PC-3 (cell line): ENCODE measurements around the gene NDUFA11. TPM values are rescaled to one million over a fixed set of nuclear protein-coding genes. Genes with fewer than 3 reads are reported as not detected.

Source experiments
- ATAC-seq: fragments of 200-7000 bp; cut with Tn5 transposase; 2 replicates; pipeline ENCODE4 v1.9.1; 2020; ENCODE audit warnings: mild to moderate bottlenecking, moderate library complexity
- BruUV-seq: library from RNA; stranded (reverse); fragments of 400-500 nt; replicated peaks from 2 replicates; lab custom pipeline; 2021; lab: Mats Ljungman, UMichigan
- CTCF ChIA-PET: fragments of 300-600 bp; sonication (Branson Sonifier 250); formaldehyde crosslinking; loops from one replicate; lab custom pipeline; 2022; ENCODE audit warnings: antibody characterized with exemption; lab: Charles Lee
- POLR2A ChIA-PET: fragments of 300-600 bp; sonication (Branson Sonifier 250); formaldehyde crosslinking; loops from one replicate; lab custom pipeline; 2022; ENCODE audit warnings: antibody characterized with exemption; ENCODE audit not compliant: unreplicated experiment; lab: Charles Lee
- DNase-seq: peaks from one replicate; pipeline ENCODE4 v3.0.0-alpha.2; 2015
- H2AFZ ChIP-seq: fragments of 300-600 bp; sonication (generic); 2 replicates; pipeline ENCODE4 v1.6.0; 2016; ENCODE audit warnings: antibody characterized with exemption, low read length
- H3F3A ChIP-seq: fragments of 300-600 bp; sonication (generic); one replicate; pipeline ENCODE4 v1.6.0; 2017; ENCODE audit warnings: antibody characterized with exemption, low read length, control low read depth, mild to moderate bottlenecking; ENCODE audit not compliant: unreplicated experiment
- H3K27ac ChIP-seq: fragments of 300-600 bp; sonication (generic); 2 replicates; pipeline ENCODE4 v1.5.1; 2016; ENCODE audit warnings: mild to moderate bottlenecking, low read length
- H3K27me3 ChIP-seq: fragments of 300-600 bp; sonication (generic); 2 replicates; pipeline ENCODE4 v1.6.1; 2016; ENCODE audit warnings: low read length, mixed read lengths
- H3K36me3 ChIP-seq: fragments of 300-600 bp; sonication (generic); 2 replicates; pipeline ENCODE4 v1.6.1; 2016; ENCODE audit warnings: low read depth, mixed run types, low read length, mixed read lengths
- H3K4me1 ChIP-seq: fragments of 300-600 bp; sonication (generic); 2 replicates; pipeline ENCODE4 v1.5.1; 2016; ENCODE audit warnings: low read length; ENCODE audit not compliant: insufficient read depth
- H3K4me2 ChIP-seq: fragments of 300-600 bp; sonication (generic); 2 replicates; pipeline ENCODE4 v1.6.0; 2016; ENCODE audit warnings: low read length
- H3K4me3 ChIP-seq: fragments of 300-600 bp; sonication (generic); 2 replicates; pipeline ENCODE4 v1.5.1; 2016; ENCODE audit warnings: mild to moderate bottlenecking, low read length, mixed read lengths
- H3K79me2 ChIP-seq: fragments of 300-600 bp; sonication (generic); 2 replicates; pipeline ENCODE4 v1.6.1; 2017; ENCODE audit warnings: low read length, mixed read lengths
- H3K9ac ChIP-seq: fragments of 300-600 bp; sonication (generic); 2 replicates; pipeline ENCODE4 v1.6.0; 2016; ENCODE audit warnings: mild to moderate bottlenecking, low read length
- H3K9me2 ChIP-seq: fragments of 300-600 bp; sonication (generic); replicated peaks from 2 replicates; pipeline ENCODE4 v1.6.1; 2016; ENCODE audit warnings: mixed run types, low read length, mixed read lengths
- H3K9me3 ChIP-seq: fragments of 300-600 bp; sonication (generic); 2 replicates; pipeline ENCODE4 v1.6.1; 2016; ENCODE audit warnings: low read length, mixed read lengths
- H4K20me1 ChIP-seq: fragments of 300-600 bp; sonication (generic); 2 replicates; pipeline ENCODE4 v1.6.1; 2016; ENCODE audit warnings: low read length, mixed read lengths
- EZH2 ChIP-seq: fragments of 300-600 bp; sonication (generic); IDR thresholded peaks from one replicate; pipeline ENCODE4 v1.6.1; 2017; ENCODE audit warnings: antibody characterized with exemption, mild to moderate bottlenecking, low read length; ENCODE audit not compliant: unreplicated experiment
- EZH2phosphoT487 ChIP-seq: fragments of 300-600 bp; sonication (generic); IDR thresholded peaks from 2 replicates; pipeline ENCODE4 v1.6.1; 2018; ENCODE audit warnings: mild to moderate bottlenecking, antibody characterized with exemption, low read length, borderline replicate concordance
- intact Hi-C: fragments of 100-400 bp; cut with micrococcal nuclease; formaldehyde crosslinking; loops from 2 replicates; pipeline ENCODE4 v1.9.0; 2023
- total RNA-seq: library from RNA; depleted of rRNA; stranded (reverse); fragments of >200 nt; gene quantifications from 2 replicates; pipeline ENCODE4 v1.2.3, GENCODE V29; 2014
- TF ChIP-seq, protein P1 (sequence below): fragments of 300-600 bp; sonication (generic); conservative IDR thresholded peaks from 2 replicates; pipeline ENCODE4 v1.5.1; 2017; ENCODE audit warnings: antibody characterized with exemption, low read depth, mild to moderate bottlenecking, low read length

The NDUFA11 gene
- total RNA-seq, 1 experiment from 2014 or later: 669 TPM

DNA sequence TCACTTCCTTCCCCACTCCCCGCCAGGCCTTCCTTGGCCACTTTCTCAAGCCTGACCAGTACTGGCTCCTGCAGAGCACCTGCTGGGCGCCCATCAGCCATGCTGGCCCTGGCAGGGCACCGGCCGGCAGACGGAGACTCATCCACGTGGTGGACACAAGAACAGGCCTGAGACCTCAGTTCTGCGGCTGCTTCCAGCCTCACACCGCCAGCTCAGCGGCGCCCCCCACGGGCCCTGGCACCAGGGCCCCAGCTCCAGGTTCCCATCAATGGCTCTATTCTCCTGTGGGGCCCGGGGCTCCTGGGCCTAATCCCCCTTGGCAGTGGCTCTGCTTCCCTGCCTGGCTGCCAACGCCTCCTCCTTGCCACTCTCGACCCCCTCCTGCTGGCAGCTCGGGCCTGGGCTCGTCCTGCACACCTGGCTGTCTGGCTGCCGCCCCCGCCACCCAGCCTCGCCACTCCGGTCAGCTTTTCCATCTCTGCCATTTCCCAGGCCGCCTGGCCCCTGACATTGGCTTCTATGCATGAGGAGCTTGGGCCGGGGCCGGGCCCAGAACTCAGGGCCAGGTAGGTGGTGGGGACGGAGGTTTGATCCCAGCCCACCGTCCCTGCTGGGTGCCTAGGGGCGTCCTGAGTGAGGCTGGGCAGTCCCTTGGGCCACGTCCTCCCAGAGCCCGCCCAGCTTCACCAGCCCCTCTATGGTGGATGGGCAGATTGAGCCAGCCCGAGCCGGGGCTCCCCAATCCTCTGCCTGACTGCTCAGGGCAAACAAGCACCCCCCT lies 6.2 kb downstream of the NDUFA11 start:
- Histone ChIP-seq H3K79me2 (peaks cover 47% of the 10 kb centered on the region), H3K4me1 (peaks cover 3% of the 10 kb centered on the region), H3K9me2 (no peaks in the 10 kb centered on the region), H3K9ac (no peak overlapping the region), H3K4me2 (no peak overlapping the region), H4K20me1 (peaks cover 25% of the 10 kb centered on the region), H3K27ac (no peak overlapping the region), H3K9me3 (no peaks in the 10 kb centered on the region), H2AFZ (no peak overlapping the region), H3F3A (no peaks in the 10 kb centered on the region), H3K27me3 (no peaks in the 10 kb centered on the region), H3K4me3 (no peak overlapping the region), H3K36me3 (peaks cover 20% of the 10 kb centered on the region; the same call in 1 of the 2 replicates)
- POLR2A ChIA-PET: interaction anchor here (0.7 kb wide), 1 partner anchor 169 kb away, joined by 3 read pairs; no protein-coding TSS in a partner anchor
- CTCF ChIA-PET: no interaction called here
- no peak for TF ChIP-seq EZH2phosphoT487
- TF ChIP-seq, protein P1, sequence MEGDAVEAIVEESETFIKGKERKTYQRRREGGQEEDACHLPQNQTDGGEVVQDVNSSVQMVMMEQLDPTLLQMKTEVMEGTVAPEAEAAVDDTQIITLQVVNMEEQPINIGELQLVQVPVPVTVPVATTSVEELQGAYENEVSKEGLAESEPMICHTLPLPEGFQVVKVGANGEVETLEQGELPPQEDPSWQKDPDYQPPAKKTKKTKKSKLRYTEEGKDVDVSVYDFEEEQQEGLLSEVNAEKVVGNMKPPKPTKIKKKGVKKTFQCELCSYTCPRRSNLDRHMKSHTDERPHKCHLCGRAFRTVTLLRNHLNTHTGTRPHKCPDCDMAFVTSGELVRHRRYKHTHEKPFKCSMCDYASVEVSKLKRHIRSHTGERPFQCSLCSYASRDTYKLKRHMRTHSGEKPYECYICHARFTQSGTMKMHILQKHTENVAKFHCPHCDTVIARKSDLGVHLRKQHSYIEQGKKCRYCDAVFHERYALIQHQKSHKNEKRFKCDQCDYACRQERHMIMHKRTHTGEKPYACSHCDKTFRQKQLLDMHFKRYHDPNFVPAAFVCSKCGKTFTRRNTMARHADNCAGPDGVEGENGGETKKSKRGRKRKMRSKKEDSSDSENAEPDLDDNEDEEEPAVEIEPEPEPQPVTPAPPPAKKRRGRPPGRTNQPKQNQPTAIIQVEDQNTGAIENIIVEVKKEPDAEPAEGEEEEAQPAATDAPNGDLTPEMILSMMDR: peak; percentile 45; the same call in 1 of the 2 replicates
- ATAC-seq (no peak), DNase-seq (no peak)
- no TSS peak for BruUV-seq
- intact Hi-C loops: no loop called here

DNA sequence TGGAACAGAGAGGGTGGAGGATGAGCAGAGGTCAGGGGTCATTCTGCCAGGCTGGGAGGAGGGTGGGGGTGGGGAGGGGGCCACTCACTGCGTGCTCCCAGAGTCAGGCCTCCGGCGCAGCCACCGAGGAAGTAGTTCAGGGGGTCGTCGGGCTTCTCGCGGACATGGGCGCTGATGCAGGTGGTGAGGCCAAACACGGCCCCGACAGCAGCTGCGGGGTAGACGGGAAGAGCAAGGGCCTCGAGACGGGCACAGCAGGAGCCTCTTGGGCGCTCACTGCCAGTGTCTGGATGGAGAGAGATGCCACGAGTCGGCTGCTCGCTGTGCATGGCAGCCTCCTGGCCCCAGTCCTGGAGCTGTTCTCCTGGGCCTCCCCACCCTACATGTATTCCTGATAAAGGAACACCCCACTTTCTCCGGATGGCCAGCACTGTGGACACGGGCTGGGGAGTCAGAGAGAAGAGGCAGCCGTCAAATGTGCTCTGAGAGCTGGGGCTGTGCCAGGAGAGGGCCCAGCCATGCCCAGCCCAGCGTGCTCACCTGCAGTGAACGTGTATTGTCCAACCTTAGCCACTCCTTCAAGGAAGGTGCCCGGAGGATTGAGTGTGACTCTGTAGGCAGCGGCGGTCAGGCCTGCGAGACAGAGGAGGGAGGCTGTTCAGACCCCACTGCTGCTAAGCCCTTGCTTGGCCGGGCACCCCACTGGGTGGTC lies 7.1 kb downstream of the NDUFA11 start:
- Histone ChIP-seq H3K27me3 (no peaks in the 10 kb centered on the region), H4K20me1 (peaks cover 23% of the 10 kb centered on the region), H3K9me3 (no peaks in the 10 kb centered on the region), H3K36me3 (peaks cover 20% of the 10 kb centered on the region; the same call in 1 of the 2 replicates), H3K4me3 (no peak overlapping the region), H3F3A (no peaks in the 10 kb centered on the region), H3K79me2 (peaks cover 38% of the 10 kb centered on the region), H3K27ac (no peak overlapping the region), H3K4me1 (no peaks in the 10 kb centered on the region), H3K9ac (no peak overlapping the region), H2AFZ (no peak overlapping the region), H3K9me2 (no peaks in the 10 kb centered on the region), H3K4me2 (no peak overlapping the region)
- POLR2A ChIA-PET: no interaction called here
- intact Hi-C loops: no loop called here
- no TSS peak for BruUV-seq
- ATAC-seq (no peak), DNase-seq (no peak)
- TF ChIP-seq EZH2 (no peak), EZH2phosphoT487 (no peak)
- CTCF ChIA-PET: no interaction called here

DNA sequence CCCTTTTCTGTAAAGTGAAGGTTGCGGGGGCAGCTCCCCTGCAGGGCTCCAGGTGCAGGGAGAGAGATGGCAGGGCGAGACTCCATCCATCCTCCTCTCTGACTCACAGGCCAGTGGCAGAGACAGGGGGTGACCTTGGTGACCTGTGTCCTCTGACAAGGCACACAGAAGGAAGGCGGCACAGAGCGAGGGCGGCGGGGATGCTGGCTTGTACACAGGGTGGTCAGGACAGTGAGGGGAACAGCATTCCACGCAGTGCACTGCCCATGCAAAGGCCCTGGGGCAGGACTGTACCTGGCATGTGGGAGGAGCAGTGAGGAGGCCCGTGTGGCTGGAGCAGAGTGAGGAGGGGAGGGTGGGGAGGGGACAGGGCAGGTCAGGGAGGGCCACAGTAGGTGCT lies 7.7 kb downstream of the NDUFA11 start:
- no peaks in the 10 kb centered on the region for H3K27me3 ChIP-seq
- no TSS peak for BruUV-seq
- no peaks in the 10 kb centered on the region for H3K9me2 ChIP-seq
- no peak for TF ChIP-seq EZH2phosphoT487
- POLR2A ChIA-PET: no interaction called here
- H3F3A ChIP-seq: no peaks in the 10 kb centered on the region
- DNase-seq (no peak), ATAC-seq (no peak)
- H3K4me2 ChIP-seq: no peak overlapping the region
- intact Hi-C loops: no loop called here
- H3K9me3 ChIP-seq: no peaks in the 10 kb centered on the region
- no peak overlapping the region for H2AFZ ChIP-seq
- H3K79me2 ChIP-seq: peaks cover 32% of the 10 kb centered on the region
- H3K27ac ChIP-seq: no peak overlapping the region
- no peak overlapping the region for H3K4me3 ChIP-seq
- H3K9ac ChIP-seq: no peak overlapping the region
- H3K4me1 ChIP-seq: no peaks in the 10 kb centered on the region
- CTCF ChIA-PET: no interaction called here
- H4K20me1 ChIP-seq: peaks cover 18% of the 10 kb centered on the region
- peaks cover 16% of the 10 kb centered on the region; the same call in 1 of the 2 replicates for H3K36me3 ChIP-seq
